CD4-positive, alpha-beta T cell (primary cell): ENCODE measurements around the gene ITGAL. TPM values are rescaled to one million over a fixed set of nuclear protein-coding genes. Genes with fewer than 3 reads are reported as not detected.

ENCODE experiments used
- ATAC-seq: fragments of 200-7000 bp; cut with Tn5 transposase; one replicate; pipeline ENCODE4 v1.10.0; 2022; ENCODE audit warnings: mild to moderate bottlenecking; ENCODE audit not compliant: poor library complexity
- CTCF ChIA-PET: fragments of 350-600 bp; sonication (Branson Sonifier 250); formaldehyde crosslinking; loops from one replicate; lab custom pipeline; 2021; ENCODE audit warnings: antibody characterized with exemption, inconsistent platforms; lab: Charles Lee
- POLR2A ChIA-PET: fragments of 350-600 bp; sonication (Branson Sonifier 250); formaldehyde crosslinking; loops from one replicate; lab custom pipeline; 2021; ENCODE audit warnings: antibody characterized with exemption, inconsistent platforms; lab: Charles Lee
- DNase-seq, 14 experiments: peaks; one replicate each; pipeline ENCODE4 v3.0.0-alpha.2; 2013 to 2020; ENCODE audit warnings: mixed read lengths in 2 of 14
- H3K27ac ChIP-seq, 2 donors: one replicate each; pipeline versions ENCODE4 v1.5.1 to v1.7.0; 2013; ENCODE audit warnings: low read length in 2 of 2, low read depth in 1 of 2, mild to moderate bottlenecking in 1 of 2
- H3K27me3 ChIP-seq, 2 experiments: 1 replicate in 1 of 2; 2 replicates in 1 of 2; pipeline versions ENCODE4 v1.6.1 to v1.7.0; 2013; ENCODE audit warnings: low read length in 2 of 2, control low read depth in 1 of 2, mild to moderate bottlenecking in 1 of 2, moderate library complexity in 1 of 2; ENCODE audit not compliant: insufficient read depth in 2 of 2, control insufficient read depth in 1 of 2
- H3K36me3 ChIP-seq: one replicate; pipeline ENCODE4 v1.6.1; 2013; ENCODE audit warnings: low read length, control low read depth; ENCODE audit not compliant: insufficient read depth
- H3K4me1 ChIP-seq: one replicate; pipeline ENCODE4 v1.6.1; 2013; ENCODE audit warnings: low read length, control low read depth; ENCODE audit not compliant: insufficient read depth
- H3K4me3 ChIP-seq: one replicate; pipeline ENCODE4 v1.5.1; 2013; ENCODE audit warnings: mild to moderate bottlenecking, low read length, moderate library complexity
- H3K9me3 ChIP-seq, 2 experiments: 1 replicate in 1 of 2; 2 replicates in 1 of 2; pipeline versions ENCODE4 v1.6.1 to v1.7.0; 2013; ENCODE audit warnings: low read length in 2 of 2, mild to moderate bottlenecking in 2 of 2, control low read depth in 1 of 2, moderate library complexity in 1 of 2; ENCODE audit not compliant: control insufficient read depth in 1 of 2, insufficient read depth in 1 of 2
- H3K27ac Mint-ChIP-seq: one replicate; pipeline ENCODE4 v1.8.0; 2020; ENCODE audit warnings: mixed read lengths
- H3K27me3 Mint-ChIP-seq: one replicate; pipeline ENCODE4 v1.8.0; 2021; ENCODE audit warnings: mixed read lengths
- H3K36me3 Mint-ChIP-seq: one replicate; pipeline ENCODE4 v1.8.0; 2021; ENCODE audit warnings: low read depth, mixed read lengths
- H3K4me1 Mint-ChIP-seq: one replicate; pipeline ENCODE4 v1.8.0; 2021; ENCODE audit warnings: low read depth, mixed read lengths
- H3K4me3 Mint-ChIP-seq: one replicate; pipeline ENCODE4 v1.8.0; 2020; ENCODE audit warnings: mild to moderate bottlenecking, mixed read lengths
- H3K9me3 Mint-ChIP-seq: one replicate; pipeline ENCODE4 v1.8.0; 2020; ENCODE audit warnings: mixed read lengths
- CTCF ChIP-seq: fragments of 200-600 bp; IDR thresholded peaks from one replicate; pipeline ENCODE4 v1.8.0; 2022; ENCODE audit warnings: antibody characterized with exemption, mild to moderate bottlenecking
- intact Hi-C, 2 experiments: fragments of 100-400 bp; cut with DNase I in 1 of 2; cut with micrococcal nuclease in 1 of 2; formaldehyde crosslinking; loops; one replicate each; pipeline versions ENCODE4 v1.15.1 to v1.9.0; 2023 to 2025; cut with DNase I, micrococcal nuclease
- total RNA-seq, 174 experiments: library from RNA in 2 of 174; stranded (reverse) in 2 of 174; gene quantifications; one replicate each; pipeline ENCODE4 v1.2.3 and lab custom pipeline; 2021 to 2026

ITGAL gene
- total RNA-seq, 2 experiments from 2014 or later = 186 to 187 TPM

DNA sequence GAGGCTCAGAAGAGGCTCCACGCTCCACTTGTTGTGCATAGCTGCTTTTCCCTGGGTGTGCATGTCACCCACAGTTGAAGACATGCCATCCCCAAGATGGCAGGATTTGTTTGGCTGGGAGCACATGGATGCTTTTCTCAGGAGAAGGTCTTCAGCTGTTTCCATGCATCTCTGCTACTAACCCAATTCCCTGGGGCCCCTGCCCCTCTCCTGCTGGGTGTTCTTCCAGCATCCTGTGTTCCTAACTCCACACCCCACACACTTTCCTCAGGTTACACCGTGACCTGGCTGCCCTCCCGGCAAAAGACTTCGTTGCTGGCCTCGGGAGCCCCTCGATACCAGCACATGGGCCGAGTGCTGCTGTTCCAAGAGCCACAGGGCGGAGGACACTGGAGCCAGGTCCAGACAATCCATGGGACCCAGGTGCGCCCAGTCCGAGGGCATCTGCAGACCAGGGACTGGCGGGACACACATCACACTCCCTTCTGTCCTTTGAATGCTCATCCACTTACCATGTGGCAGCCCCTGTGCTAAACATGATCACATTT lies 21.5 kb downstream of the ITGAL start:
- ChIA-PET CTCF (no interaction called here), POLR2A (interaction anchor here (0.8 to 2.5 kb wide), 2 partner anchors 20 to 91 kb away, joined by 3 to 9 read pairs; partner anchors contain the start of gene ZNF785)
- H3K27me3 Mint-ChIP-seq = no peaks in the 10 kb centered on the region
- DNase-seq = no peak
- H3K4me1 ChIP-seq = peaks cover 20% of the 10 kb centered on the region
- H3K4me1 Mint-ChIP-seq = peaks cover 24% of the 10 kb centered on the region
- no peak overlapping the region for H3K4me3 Mint-ChIP-seq
- intact Hi-C loops = loop anchor here in 1 of 2 experiments (5.0 kb wide), 1 partner anchor 33 kb away; the partner anchor contains the start of gene ZNF768
- ATAC-seq = no peak
- no peaks in the 10 kb centered on the region for H3K27me3 ChIP-seq
- no peaks in the 10 kb centered on the region for H3K9me3 Mint-ChIP-seq
- no peak overlapping the region for H3K27ac Mint-ChIP-seq
- H3K36me3 Mint-ChIP-seq = peaks cover 84% of the 10 kb centered on the region
- H3K4me3 ChIP-seq = no peak overlapping the region
- no peaks in the 10 kb centered on the region for H3K9me3 ChIP-seq
- no peak overlapping the region for H3K27ac ChIP-seq
- peaks cover 93% of the 10 kb centered on the region for H3K36me3 ChIP-seq
- no peak for TF ChIP-seq CTCF

- Mint-ChIP-seq H3K9me3 (no peaks in the 10 kb centered on the region), H3K36me3 (peaks cover 81% of the 10 kb centered on the region), H3K27me3 (no peaks in the 10 kb centered on the region), H3K27ac (no peak overlapping the region), H3K4me3 (no peak overlapping the region), H3K4me1 (peaks cover 27% of the 10 kb centered on the region)
- peaks cover 91% of the 10 kb centered on the region for H3K36me3 ChIP-seq
- CTCF ChIA-PET = no interaction called here
- no peaks in the 10 kb centered on the region for H3K9me3 ChIP-seq
- H3K4me1 ChIP-seq = peaks cover 18% of the 10 kb centered on the region
- H3K27me3 ChIP-seq = no peaks in the 10 kb centered on the region
- no peak overlapping the region for H3K4me3 ChIP-seq
- TF ChIP-seq CTCF = no peak
- DNase-seq = no peak
- H3K27ac ChIP-seq = no peak overlapping the region
- no peak for ATAC-seq
- POLR2A ChIA-PET = interaction anchor here (0.6 to 2.5 kb wide), 4 partner anchors 21 to 166 kb away, joined by 3 to 9 read pairs (median 5); partner anchors contain the start of gene ZNF785
- intact Hi-C loops = loop anchor here in 1 of 2 experiments (5.0 kb wide), 1 partner anchor 33 kb away; the partner anchor contains the start of gene ZNF768
Observed at GRCh38 chr16:30494709-30495108, 22.2 kb downstream of the ITGAL start.

DNA sequence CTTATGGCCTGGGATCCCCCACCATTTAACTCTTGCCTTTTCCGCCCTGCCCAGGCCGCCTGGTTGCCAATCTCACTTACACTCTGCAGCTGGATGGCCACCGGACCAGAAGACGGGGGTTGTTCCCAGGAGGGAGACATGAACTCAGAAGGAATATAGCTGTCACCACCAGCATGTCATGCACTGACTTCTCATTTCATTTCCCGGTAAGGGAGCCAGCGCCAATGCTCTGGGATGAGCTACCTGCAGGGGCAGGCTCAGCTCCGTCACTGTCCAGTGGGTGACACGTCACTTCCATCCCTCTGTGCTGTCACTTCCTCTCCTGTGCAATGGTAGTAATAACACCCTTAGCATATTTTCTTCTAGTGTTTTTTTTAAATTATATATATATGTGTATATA lies 26.7 kb downstream of the ITGAL start:
- ChIA-PET CTCF (interaction anchor here (0.7 to 1.2 kb wide), 3 partner anchors 50 to 98 kb away, joined by 3 to 4 read pairs (median 4); no protein-coding TSS in a partner anchor), POLR2A (interaction anchor here (2.1 kb wide), 1 partner anchor 41 kb away, joined by 6 read pairs; no protein-coding TSS in a partner anchor)
- ATAC-seq (no peak), DNase-seq (no peak)
- intact Hi-C loops = loop anchor here in 1 of 2 experiments (2.0 kb wide), 1 partner anchor 20 kb away; no protein-coding TSS in a partner anchor
- Histone ChIP-seq H3K27ac (no peak overlapping the region), H3K4me3 (no peak overlapping the region), H3K36me3 (peaks cover 88% of the 10 kb centered on the region), H3K9me3 (no peaks in the 10 kb centered on the region), H3K27me3 (no peaks in the 10 kb centered on the region), H3K4me1 (peaks cover 10% of the 10 kb centered on the region)
- H3K4me3 Mint-ChIP-seq = no peak overlapping the region
- no peak for TF ChIP-seq CTCF
- H3K27me3 Mint-ChIP-seq = no peaks in the 10 kb centered on the region
- no peaks in the 10 kb centered on the region for H3K9me3 Mint-ChIP-seq
- no peak overlapping the region for H3K27ac Mint-ChIP-seq
- peaks cover 9% of the 10 kb centered on the region for H3K4me1 Mint-ChIP-seq
- H3K36me3 Mint-ChIP-seq = peaks cover 66% of the 10 kb centered on the region
